Thyroid gland (tissue), 4 donors: Measurements from ENCODE around the gene FUNDC2. TPM values are rescaled to one million over a fixed set of nuclear protein-coding genes. Genes with fewer than 3 reads are reported as not detected.

ENCODE experiments used
- DNase-seq, 2 donors: peaks; one replicate each; pipeline ENCODE4 v3.0.0-alpha.2; 2019
- H3K27ac ChIP-seq, 3 donors: fragments of 200-600 bp; sonication (generic); 1 replicate in 2 of 3; 2 replicates in 1 of 3; pipeline ENCODE4 v1.5.1; 2016 to 2019; ENCODE audit warnings: mild to moderate bottlenecking in 1 of 3, moderate library complexity in 1 of 3
- H3K27me3 ChIP-seq: fragments of 200-600 bp; sonication (generic); one replicate; pipeline ENCODE4 v1.5.1; 2019
- H3K36me3 ChIP-seq, 2 donors: fragments of 200-600 bp; sonication (generic); one replicate each; pipeline ENCODE4 v1.5.1; 2016 to 2019
- H3K4me1 ChIP-seq, 2 donors: fragments of 200-600 bp; sonication (generic); one replicate each; pipeline ENCODE4 v1.5.1; 2017 to 2019
- H3K4me3 ChIP-seq, 3 donors: fragments of 200-600 bp; sonication (generic); replicated peaks in 1 of 3; 1 replicate in 2 of 3; 2 replicates in 1 of 3; pipeline ENCODE4 v1.5.1; 2016; ENCODE audit warnings: mild to moderate bottlenecking in 1 of 3
- H3K9me3 ChIP-seq: fragments of 200-600 bp; sonication (generic); one replicate; pipeline ENCODE4 v1.5.1; 2017
- POLR2A ChIP-seq, 2 donors: fragments of 450-650 bp; IDR thresholded peaks; one replicate each; pipeline ENCODE4 v1.6.1; 2017; ENCODE audit warnings: antibody characterized with exemption in 2 of 2, mild to moderate bottlenecking in 2 of 2, moderate library complexity in 1 of 2
- WGBS, 2 donors: methylation state at CpG; one replicate each; pipeline ENCODE4 v1.1.5; 2017; 5-methylcytosine and 5-hydroxymethylcytosine counted together
- intact Hi-C: fragments of 100-400 bp; cut with DNase I; formaldehyde crosslinking; loops from one replicate; pipeline ENCODE4 v1.15.1; 2023
- total RNA-seq, 4 donors: library from RNA; depleted of rRNA; stranded (reverse); fragments of >200 nt; gene quantifications; one replicate each; pipeline ENCODE4 v1.2.3, GENCODE V29; 2016
- TF ChIP-seq, protein P1 (sequence below), 6 experiments: fragments of 200-600 bp in 3 of 6; fragments of 450-650 bp in 3 of 6; sonication (generic) in 3 of 6; IDR thresholded peaks; one replicate each; pipeline ENCODE4 v1.5.1; 2016 to 2019; ENCODE audit warnings: antibody characterized with exemption in 6 of 6, mild to moderate bottlenecking in 2 of 6, inconsistent platforms in 1 of 6, moderate library complexity in 1 of 6

The FUNDC2 gene
- total RNA-seq, 4 donors from 2014 or later, result 50.7 to 78.5 (median 69.0) TPM

DNA sequence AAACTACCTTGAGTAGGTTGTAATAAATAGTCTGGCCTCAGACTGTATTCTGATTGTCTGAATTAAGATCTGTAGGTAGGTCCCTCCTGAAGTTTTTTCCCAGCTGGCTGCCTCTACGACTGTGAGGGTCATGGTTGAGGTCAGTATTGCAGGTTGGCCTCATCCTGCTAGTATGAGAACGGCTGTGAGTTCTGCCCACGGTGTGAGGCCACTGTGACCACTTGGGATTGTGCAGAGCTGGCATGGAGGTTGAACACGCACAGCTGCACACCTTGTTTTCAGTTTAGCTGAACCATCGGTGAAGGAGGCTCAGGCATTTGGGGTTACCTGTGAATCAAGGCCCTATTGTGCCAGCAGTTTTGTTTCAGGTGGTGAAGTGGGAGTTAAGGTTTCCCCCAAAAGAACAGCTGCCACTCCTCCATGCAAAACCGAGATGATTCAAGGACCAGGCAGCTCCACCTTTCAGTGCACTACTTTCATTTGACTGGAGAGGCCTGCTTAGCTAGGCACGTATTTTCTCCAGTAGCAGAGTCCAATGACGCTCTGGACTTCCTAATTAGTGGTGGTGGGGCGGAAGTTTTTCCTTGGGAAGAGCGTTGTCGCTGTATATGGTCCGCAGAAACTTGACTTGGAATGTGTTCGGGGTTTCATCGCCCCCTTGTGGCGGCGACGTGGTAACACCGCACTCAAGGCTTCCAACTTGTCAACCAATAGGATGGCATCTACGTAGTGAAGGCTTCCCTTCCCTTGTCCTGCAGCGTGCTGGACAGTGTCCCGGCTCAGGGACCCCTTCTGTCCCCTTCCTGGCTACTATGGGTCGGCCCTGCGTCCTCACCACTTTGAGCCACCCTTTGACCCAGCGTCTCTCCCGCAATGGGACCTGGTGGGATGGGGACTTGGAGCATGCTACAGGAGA, 30.5 kb downstream of the FUNDC2 start:
- WGBS, 2 donors, result 10 to 24% methylated on average over 7 to 13 of the region's 25 CpGs
- TF ChIP-seq, protein P1, sequence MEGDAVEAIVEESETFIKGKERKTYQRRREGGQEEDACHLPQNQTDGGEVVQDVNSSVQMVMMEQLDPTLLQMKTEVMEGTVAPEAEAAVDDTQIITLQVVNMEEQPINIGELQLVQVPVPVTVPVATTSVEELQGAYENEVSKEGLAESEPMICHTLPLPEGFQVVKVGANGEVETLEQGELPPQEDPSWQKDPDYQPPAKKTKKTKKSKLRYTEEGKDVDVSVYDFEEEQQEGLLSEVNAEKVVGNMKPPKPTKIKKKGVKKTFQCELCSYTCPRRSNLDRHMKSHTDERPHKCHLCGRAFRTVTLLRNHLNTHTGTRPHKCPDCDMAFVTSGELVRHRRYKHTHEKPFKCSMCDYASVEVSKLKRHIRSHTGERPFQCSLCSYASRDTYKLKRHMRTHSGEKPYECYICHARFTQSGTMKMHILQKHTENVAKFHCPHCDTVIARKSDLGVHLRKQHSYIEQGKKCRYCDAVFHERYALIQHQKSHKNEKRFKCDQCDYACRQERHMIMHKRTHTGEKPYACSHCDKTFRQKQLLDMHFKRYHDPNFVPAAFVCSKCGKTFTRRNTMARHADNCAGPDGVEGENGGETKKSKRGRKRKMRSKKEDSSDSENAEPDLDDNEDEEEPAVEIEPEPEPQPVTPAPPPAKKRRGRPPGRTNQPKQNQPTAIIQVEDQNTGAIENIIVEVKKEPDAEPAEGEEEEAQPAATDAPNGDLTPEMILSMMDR (IDR thresholded peaks at IDR 0.05), result peak in 5 of 6 experiments; percentile 50 to 62 (median 60)
- no peak for TF ChIP-seq POLR2A (IDR thresholded peaks at IDR 0.05)
- Histone ChIP-seq H3K36me3 (no peaks in the 10 kb centered on the region), H3K27ac (peak overlapping the region in 2 of 3 donors; percentile 22 to 45), H3K9me3 (no peaks in the 10 kb centered on the region), H3K27me3 (no peaks in the 10 kb centered on the region), H3K4me3 (no peak overlapping the region), H3K4me1 (peaks cover 0 to 10% of the 10 kb centered on the region in 2 donors)
- DNase-seq, result peak; percentile 50 to 61
- intact Hi-C loops, result no loop called here

GRCh38 chrX:155061760-155062159, 35.1 kb downstream of the FUNDC2 start:
- H3K9me3 ChIP-seq, result no peaks in the 10 kb centered on the region
- H3K4me1 ChIP-seq, result peaks cover 0 to 10% of the 10 kb centered on the region in 2 donors
- intact Hi-C loops, result no loop called here
- H3K27ac ChIP-seq, result no peak overlapping the region
- WGBS, 2 donors, result 79 to 85% methylated on average over 4 of the region's 4 CpGs
- TF ChIP-seq, protein P1 (IDR thresholded peaks at IDR 0.05), result no peak
- TF ChIP-seq POLR2A (IDR thresholded peaks at IDR 0.05), result no peak
- no peak overlapping the region for H3K4me3 ChIP-seq
- H3K36me3 ChIP-seq, result no peaks in the 10 kb centered on the region
- no peaks in the 10 kb centered on the region for H3K27me3 ChIP-seq
- DNase-seq, result no peak

DNA sequence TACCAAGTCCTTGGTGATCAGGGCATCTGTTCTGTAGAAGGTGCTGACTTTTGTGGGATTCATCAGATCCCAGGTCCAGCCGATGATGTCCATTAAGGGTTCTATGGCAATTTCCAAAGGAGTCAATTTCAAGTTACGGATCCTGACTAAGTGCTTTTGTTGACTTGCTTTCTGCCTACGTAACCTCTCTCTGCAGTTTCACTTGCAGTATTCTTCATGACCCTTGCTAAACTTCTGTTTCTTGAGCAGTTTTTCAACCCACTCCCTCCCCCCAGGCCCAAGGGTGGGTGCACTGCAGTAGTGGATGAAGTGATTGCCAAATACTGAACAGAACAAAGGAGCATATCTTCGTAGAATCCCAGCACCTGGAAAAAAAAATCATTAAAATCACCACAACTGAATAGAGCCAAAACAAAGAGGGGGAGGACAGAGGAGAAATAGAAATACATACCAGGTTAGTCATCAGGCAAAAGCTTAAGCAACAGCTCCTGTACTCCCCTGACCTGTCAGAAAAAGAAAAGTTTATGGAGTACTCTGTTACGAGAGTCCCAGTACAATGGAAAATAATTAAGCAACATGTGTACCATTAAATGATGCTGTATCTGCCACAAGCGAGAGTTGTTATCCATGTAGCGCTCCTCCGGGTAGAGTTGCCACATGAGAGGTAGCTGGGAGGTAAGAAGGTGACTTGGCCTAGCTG, 38.5 kb downstream of the FUNDC2 start:
- Histone ChIP-seq H3K4me3 (no peak overlapping the region), H3K9me3 (no peaks in the 10 kb centered on the region), H3K27ac (no peak overlapping the region), H3K27me3 (no peaks in the 10 kb centered on the region), H3K36me3 (no peaks in the 10 kb centered on the region), H3K4me1 (no peaks in the 10 kb centered on the region)
- no peak for DNase-seq
- no peak for TF ChIP-seq POLR2A (IDR thresholded peaks at IDR 0.05)
- TF ChIP-seq, protein P1 (IDR thresholded peaks at IDR 0.05), result no peak
- intact Hi-C loops, result no loop called here
- 92 to 94% methylated on average over 8 of the region's 8 CpGs for WGBS, 2 donors

- Histone ChIP-seq H3K27me3 (no peaks in the 10 kb centered on the region), H3K9me3 (no peaks in the 10 kb centered on the region), H3K27ac (no peak overlapping the region), H3K36me3 (no peaks in the 10 kb centered on the region), H3K4me3 (no peak overlapping the region), H3K4me1 (no peaks in the 10 kb centered on the region)
- TF ChIP-seq, protein P1 (IDR thresholded peaks at IDR 0.05), result no peak
- no peak for TF ChIP-seq POLR2A (IDR thresholded peaks at IDR 0.05)
- intact Hi-C loops, result no loop called here
- DNase-seq, result no peak
- 92 to 100% methylated on average over 1 of the region's 1 CpG for WGBS, 2 donors
Observed at GRCh38 chrX:155068165-155068564, 41.5 kb downstream of the FUNDC2 start.

- H3K4me3 ChIP-seq, result no peak overlapping the region
- TF ChIP-seq POLR2A (IDR thresholded peaks at IDR 0.05), result no peak
- TF ChIP-seq, protein P1 (IDR thresholded peaks at IDR 0.05), result no peak
- no peaks in the 10 kb centered on the region for H3K4me1 ChIP-seq
- H3K27ac ChIP-seq, result no peak overlapping the region
- H3K9me3 ChIP-seq, result no peaks in the 10 kb centered on the region
- DNase-seq, result no peak
- H3K27me3 ChIP-seq, result no peaks in the 10 kb centered on the region
- intact Hi-C loops, result no loop called here
- 95 to 96% methylated on average over 1 of the region's 1 CpG for WGBS, 2 donors
- H3K36me3 ChIP-seq, result no peaks in the 10 kb centered on the region
Observed at GRCh38 chrX:155069414-155069813, 42.8 kb downstream of the FUNDC2 start.
